Activated T-helper 9 cell treated with anti-CD3 and anti-CD28 coated beads, Interleukin-2, amount 50 U/mL, for 16 hours (primary cell): ENCODE data around the gene MPO.

Experiments used
- DNase-seq: peaks from one replicate; pipeline ENCODE4 v3.0.0-alpha.2; 2020; ENCODE audit warnings: low read depth

MPO gene

DNA sequence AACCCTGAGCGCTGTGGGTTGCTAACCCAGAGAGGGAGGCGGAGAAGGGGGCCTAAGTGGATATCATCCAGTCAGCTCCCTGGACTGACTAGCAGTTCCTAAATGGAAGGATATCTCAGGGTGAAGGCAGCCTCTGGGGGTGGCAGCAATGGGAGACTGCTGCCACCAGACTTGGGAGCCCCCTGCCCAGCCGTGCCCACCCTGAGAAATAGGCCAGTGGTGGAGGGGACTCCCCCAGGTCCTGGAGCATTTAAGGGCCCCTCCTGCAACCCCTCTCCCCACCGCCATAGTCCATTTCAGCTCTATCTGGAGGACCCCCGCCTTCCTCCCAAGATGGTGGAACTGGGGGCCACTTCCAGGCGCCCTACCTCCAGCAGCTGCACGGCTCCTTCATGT is 39.4 kb upstream of the MPO start:
- DNase-seq = no peak

DNA sequence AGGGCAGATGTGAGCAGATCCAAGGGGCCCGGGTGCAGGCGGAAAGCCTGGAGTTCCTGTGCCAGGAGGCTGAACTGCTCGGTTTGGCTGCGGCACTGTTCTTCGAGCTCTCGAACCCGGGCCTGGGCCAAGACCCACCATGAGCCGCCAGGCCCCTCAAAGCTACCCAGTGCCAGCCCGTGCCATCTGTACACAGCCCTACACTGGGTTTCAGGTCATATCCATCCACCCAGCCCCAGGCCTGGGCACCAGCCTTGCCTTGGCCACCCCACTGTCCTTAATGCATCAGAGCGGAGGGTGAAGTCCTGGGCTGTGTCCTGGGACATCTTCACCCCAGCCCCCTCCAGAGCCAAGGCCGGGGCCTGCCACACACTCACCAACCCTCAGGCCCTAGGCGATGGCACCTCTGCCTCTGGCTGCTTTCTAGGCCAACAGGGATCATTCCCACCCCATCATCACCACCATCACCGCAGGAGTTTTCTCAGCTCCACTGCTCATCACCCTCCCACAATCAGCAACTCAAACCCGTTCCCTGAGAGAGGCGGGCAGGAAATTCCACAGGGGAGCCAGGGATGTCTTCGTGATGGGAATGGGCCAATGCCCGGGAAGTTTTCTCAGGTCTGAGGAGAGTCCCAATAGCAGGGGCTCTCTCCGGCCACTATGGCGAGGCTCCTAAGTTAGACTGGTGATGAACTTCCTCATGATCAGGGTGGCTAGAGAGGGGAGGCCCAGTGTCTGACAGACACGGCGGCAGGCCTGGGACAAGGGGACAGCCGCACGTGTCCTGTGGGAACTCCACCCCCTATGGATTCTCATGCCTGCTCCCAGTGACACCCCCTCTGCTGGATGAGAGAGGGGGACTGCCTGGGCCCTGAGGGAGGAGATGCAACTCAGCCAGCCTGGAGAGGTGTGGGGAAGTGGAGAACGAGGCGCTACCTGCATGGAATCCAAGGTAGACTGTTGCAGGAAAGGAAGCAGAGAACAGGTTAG is 38.7 kb upstream of the MPO start:
- no peak for DNase-seq

DNA sequence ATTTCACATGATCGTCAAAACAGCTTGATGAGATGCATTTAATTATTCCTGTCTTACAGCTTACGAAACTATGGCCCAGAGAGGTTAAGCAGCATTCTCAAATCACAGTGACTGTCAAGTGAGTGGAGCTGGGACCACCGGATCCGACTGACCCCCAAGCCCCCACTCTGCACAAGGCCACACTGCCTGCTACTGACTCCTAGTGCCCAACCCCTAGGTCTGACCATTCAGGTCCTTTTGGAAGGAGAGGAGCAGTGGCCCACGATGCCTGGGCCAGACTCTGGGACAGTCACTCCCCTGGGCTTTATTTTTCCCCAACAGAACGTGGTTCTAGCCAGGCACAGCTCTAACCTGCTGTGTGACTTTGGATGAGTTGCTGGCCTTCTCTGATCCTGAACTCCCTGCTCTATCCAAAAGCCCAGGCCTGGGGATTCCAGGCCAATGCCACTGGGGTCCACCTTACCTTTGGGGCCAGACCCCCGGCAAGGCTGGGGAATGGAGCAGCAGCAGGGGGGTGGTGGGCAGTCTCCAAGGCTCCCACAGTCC is 38.0 kb upstream of the MPO start:
- no peak for DNase-seq

DNA sequence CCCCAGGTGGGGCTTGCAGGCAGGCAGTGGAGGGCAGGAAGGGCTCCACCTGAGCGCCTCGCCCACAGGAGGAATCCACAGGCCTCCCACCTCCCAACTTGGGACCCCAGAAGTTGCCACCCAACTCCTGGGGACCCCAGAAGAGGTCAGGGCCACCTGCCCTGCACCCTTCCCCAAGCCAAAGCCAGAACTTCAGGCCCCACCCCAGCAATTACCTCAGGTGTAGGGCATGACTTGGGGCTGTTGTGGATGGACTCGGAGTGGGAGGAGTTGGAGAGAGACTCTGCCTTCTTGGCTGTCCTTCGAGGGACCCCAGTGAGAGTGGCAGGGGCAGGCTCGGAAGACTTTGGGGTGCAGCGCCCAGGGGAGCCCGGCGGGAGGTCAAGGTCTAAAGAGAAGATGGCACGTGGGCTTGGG is 37.3 kb upstream of the MPO start:
- DNase-seq = no peak

DNA sequence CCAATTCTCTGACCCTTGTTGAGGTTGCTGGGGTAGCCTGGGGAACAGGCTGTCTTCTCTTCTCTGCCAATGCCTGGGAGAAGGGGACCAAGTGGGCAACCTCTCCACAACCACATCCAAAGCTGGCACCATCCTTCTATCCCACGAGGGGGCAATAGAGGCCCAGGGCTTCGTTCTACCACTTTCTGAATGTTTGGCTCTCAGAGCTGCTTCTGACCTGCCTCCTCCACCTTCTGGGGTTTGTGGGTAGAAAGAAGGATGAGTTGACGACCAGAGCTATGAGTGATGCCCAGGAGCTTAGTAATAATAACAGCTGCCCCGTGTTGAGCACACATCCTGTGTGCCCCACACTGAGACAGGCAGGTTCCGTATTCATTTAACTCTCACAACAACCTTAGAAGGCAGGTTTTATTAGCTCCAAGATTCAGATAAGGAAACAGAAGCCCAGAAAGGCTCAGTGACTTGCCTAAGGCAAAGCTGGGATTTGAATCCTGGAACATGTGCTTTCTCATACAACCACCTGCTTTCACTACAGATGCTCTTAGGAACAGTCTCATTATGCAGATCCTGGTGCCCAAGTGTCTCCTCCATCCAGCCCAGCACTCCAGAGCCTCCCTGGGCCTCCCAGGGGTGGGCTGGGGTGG is 36.8 kb upstream of the MPO start:
- peak; percentile 60 for DNase-seq

DNA sequence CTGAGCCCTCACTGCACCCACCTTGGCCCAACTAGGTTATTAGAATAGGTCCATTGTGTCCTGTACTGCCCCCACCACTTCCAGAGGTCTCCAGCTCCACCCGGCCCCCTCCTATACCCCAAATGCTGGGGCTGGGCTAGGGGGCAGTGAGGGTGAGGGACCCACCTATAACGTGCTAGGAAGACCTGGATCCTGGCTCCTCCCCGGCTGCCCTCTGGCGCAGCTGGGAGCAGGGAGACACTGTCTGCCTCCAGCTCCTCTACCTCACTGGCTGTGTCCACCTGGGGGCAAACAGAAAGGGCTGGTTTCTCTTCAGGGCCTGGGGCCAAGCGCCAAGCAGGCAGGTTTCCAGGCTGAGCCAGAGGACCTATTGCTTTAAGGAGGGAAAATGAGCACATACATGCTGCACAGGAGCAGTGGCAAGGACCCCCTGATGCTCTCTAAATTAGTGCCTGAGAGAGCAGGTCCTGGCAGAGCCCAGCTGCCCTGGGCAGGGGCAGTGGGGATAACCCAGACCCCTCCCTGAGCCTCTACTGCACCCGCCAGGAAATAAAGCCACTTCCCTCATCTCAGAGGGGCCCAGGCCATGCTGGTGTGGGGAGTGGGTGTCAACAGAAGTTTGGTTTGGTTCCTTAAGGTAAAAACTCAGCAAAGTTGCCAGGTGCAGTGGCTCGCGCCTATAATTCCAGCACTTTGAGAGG is 35.7 kb upstream of the MPO start:
- no peak for DNase-seq

DNA sequence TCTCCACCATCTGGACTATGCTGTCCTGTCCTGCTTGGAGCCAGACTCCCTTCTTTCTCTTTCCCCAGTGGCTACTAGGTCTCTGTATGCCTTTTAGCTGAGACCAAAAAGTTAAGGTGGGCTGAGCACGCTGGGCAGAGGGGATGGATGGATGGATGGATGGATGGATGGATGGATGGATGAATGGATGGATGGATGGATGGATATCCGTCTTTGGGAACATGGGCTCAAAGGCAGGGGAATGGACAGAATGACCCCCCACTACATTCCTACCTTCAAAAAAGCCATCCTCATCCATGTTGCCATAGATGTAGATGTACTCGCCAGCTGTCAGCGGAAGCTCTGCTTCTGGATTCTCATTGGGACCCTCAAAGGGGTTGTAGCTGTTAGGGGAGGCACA is 35.0 kb upstream of the MPO start:
- no peak for DNase-seq

DNA sequence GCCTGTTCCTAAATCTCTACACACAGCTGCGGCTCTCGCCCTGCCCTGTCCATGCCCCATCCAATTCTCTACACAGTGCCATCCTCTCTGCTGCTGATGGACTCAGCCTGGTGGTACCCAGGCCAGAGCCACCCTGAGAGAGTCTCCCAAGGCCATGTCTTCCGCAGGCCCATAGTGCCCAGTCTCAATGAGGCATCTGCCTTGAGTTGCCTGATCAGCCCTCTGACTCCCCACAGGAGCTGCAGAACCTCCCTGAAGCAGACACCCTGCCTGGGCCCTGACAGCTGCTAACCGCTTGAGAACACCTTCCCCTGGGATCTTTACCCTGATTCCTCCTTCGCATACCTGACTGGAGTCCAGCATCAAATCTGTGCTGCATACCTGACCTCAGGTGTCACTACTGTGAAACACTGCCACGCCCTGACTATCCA is 34.6 kb upstream of the MPO start:
- no peak for DNase-seq

DNA sequence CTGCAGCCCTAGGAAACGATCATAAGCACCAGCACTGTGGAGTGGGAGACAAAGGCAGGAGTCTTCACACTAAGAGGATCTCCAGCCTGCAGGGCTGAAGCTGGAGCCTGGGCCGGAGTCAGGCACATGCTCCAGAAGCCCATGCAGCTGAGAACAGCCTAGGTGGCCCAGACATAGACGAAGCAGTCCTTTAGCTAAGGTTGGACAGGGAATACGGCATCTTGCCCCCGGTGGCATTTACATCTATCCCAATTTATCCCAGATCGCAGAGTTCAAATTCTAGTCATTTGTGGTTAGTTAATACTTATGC is 33.9 kb upstream of the MPO start:
- no peak for DNase-seq

DNA sequence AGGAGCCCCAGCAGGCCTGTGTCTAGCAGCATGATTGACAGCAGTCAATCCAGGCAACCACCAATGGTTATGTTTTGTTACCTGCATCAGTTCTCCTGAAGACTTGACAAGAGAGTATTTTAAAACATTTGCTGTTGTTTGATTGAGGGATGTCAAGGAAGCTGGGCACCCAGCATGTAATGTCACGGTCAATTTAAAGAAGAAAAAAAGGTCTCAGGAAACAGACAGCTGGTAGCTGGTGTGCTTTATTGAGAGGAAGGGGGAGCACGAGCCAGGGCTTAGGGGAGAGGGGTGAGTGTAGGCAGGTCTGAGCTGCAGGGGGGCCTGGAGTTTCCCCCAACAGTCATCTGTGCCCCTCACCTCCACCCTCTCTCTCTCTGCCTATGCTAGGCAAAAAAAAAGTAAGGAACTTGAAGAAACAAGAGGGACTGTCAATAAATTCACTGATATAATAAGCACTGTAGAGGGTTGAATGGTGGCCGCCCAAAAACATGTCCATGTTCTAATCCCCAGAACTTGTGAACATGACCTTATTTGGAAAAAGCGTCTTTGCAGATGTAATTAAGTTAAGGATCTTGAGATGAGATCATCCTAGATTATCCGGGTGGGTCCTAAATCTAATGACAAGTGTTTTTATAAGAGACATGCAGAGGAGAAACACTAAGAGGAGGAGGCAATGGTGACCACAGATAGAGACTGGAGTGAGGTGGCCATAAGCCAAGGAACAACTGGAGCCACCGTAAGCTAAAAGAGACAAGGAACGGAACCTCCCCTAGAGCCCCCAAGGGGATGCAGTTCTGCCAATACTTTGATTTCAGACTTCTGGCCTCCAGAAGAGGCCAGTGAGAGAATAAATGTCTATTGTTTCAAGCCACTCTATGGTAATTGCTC is 33.3 kb upstream of the MPO start:
- no peak for DNase-seq

DNA sequence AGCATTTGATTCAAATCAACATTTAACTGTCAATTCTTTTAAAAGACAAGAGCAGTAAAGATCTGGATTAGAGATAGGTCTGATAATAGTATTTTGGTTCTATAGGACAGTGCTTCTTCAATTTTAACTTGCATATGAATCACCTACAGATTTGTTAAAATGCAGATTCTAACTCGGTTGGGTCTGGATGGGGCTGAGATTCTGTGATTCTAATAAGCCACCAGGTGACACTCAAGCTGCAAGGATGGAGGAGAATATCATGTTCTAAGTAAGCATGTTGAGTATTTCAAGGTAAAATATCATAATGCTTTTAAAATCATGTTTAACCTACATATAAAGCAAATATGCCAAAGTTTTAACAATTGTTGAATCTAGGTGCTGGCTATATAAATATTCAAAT is 32.1 kb upstream of the MPO start:
- no peak for DNase-seq

DNA sequence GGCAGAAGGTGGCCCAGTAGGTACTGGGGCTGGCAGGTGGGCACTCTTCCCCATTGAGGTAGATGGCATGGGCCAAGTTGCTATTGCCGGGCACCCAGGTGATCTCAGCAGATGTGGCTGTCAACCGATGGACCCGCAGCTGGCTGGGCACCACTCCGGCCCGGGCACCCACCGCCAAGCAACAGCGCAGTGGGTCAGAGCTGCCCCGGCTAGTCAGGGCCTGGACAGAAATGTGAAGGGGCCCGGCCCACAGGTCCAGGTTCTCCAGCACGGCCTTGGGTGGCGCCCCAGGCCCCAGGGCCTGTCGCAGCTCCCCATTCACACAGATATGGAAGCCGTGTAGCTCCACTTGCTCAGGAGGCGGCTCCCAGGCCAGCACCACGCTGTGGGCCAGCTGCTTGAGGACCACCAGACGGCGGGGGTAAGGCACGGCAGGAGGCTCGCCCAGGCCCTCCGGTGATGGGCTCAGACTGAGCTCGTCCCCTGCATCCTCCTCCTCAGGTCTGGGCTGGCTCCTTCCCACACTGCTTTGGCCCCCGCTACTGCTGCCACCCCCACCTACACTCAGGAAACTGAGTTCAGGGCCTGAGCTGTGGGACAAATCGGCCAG is 31.4 kb upstream of the MPO start:
- no peak for DNase-seq

DNA sequence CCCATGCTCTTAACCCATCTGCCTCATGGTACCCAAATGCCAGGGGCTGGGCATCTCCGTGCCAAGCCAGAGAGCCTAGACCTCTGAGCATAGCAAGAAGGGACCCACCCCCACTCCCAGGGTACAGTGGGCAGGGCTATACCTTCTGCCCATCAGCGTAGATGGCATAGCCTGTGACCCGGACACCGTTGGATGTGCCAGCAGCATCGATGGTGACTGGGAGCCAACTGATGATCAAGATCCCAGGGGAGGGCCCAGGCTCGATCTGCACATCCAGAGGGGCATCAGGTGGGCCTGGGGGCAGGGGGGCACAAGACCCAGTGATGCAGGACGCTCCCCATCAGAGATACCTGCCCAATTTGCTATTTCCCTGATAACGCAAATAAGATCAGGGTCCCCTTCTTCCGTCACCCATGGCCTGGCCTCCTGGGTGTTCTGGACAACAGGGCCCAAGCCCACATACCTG is 30.7 kb upstream of the MPO start:
- no peak for DNase-seq

DNA sequence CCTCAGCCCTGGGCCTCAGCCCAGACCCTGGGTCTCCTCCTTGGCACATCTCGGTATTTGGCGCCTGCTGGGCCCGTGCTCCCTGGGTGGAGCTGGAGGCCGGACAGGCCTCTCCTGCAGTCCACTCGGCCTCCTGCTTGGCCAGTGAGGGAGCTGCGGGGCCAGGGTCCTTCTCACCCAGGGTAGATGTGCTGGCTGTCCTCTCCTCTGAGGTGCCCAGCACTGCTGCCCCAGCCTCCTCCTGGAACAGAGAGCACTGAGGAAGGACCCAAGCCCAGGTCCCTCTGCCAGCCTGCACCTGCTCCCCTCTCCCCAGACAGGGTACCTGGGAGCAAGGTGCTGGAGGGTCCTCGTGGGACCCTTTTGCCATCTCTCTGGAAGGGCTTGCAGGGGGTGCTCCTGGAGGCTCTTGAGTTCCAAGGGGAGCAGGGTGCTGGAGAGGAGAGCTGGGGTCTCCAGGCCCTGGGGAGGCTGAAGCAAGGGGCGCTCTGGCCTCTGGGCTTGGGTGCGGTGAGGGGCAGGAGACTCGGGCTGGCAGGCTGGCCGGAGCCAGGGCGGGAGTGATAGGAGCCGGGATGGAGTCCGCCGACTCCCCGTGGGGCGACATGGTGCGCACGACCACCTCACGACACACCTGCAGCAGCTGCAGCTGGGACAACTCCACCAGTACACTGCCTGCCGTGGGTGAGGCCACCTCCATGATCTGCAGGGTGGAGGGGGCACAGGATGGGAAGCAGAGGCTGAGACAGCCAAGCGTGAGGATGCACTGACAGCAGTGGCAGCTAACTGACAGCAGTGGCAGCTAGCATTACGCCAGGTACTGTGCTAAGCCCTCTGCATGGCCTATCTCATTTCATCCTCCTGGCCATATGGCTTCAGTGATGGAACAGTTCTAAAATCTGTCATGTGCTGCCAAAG is 30.0 kb upstream of the MPO start:
- DNase-seq = no peak

DNA sequence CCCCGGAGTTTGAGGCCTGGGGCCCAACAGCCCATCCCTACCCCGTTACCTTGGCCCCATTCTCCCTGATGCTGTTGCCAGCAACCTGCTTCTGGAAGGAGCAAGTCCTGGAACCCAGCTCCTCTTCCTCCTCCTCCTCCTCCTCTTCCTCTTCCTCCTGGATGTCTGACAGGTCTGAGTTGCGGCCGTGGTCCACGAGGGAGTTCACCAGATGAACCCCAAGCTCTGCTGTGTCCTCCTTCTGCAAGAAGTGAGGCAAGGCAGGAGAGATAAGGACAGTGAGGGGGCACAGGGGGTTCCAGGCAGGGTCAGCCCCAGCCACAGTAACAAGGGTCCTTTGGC is 29.2 kb upstream of the MPO start:
- no peak for DNase-seq

DNA sequence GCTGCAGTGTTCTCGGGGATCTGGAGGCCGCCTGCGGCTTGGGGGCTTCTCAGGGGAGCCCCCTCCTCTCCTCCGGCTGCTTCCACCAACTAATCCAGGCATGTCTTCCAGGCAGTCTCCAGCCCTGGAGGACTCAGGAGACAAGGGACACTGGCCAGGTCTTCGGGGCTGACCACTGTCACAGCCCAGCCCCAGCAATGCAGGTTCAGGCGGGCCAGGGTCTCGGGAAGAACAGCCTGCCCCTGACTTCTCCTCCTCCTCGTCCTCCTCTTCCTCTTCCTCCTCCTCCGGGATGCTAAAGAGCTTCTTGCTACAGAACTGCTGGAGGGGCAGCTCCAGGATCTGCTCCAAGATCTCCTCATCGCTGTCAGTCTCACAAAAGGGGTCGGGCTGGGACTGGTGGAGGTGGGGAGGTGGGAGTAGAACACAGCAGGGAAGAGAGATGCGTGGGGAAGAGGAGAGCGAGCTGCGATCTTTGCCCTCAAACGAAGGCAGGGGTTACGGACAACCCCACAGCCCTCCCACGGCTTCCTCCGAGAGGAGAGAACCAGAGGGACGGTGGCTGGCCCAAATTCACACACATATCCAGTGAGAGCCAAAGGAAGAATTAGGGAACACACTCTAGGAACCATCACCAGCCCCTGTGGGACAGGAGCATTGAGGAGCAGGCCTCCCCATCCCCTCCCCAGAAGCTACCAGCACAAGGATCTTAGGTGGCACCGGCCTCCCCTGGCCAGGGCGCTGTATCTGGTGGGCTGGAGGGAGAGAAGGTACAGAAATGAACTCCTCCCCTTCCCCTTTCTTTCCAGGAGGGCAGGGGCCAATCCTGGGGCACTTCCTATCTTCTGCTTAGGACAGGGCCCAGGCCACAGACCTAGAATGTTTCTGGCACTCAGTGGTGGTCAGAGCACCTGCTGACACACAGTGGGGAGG is 28.5 kb upstream of the MPO start:
- no peak for DNase-seq

DNA sequence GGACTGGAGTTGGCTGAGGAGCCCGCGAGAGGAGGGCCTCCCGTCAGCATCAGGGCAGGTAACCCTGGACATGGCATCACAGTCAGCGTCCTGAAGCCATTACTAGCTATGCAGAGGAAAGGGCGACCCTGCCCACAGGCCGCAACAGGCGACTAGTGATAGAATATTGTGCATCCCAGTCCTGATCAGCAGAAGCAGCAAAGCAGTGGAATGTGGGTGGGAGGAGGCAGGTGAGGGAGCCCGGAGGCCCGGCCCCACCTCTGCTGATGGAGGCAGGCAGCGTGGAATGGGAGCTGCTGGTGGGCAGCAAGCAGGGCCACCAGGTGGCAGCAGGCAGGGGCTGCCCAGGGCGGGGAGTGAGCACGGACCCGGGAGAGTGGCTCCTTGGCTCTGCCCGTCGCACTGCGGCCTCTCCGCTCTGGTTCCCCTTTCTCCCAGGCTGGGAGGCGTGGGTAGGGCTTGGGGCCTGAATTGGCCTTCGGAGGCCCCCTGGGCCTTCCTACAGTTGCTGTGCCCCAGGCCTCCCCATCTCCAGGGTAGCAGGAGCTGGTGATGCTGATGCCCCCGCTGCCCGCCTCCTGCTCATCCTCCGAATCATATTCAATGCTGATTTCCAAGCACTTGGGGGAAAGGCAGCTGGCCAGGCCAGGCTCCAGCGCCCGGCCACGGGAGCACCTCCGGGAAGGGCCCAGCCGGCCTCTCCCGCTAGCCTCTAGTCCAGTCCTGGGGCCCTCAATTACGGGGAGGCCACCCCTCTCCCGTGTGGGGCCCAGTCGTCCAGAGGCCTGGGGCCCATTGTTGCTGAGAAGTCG is 27.6 kb upstream of the MPO start:
- no peak for DNase-seq

DNA sequence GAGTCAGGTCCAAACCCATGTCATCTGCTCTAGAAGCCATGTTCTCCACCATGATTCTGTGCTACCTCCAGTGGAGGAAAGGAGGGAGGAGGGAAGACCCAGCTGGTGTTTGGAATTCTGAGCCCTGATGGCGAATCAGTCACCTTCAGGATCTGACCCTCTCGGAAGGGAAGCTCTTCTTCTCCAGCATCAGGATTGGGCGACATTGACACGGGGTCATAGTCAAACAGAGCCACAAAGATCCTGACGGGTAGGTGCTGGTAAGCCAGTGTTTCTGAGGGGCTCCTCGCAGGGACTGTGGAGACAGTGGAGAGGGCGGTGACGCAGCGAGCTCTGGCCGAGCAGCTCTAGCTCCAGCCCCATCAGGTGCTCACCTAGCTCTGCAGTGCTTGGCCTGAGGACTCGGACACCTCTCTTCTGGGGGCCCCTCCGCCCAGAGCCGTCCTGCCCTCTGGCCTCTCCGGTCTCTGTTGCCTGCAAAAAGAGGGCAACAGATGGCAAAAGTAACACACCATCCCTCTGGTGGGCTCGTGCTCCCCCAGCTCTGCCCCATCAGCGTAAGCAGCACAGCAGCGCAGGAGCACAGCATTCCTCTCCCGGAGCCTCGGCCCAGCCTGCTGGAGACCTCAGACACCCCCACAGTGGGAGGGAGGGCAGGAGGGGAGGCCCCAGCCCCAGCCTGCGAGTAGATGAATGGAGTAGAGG is 26.9 kb upstream of the MPO start:
- no peak for DNase-seq
